H9 (cell line): ENCODE measurements around the gene SPECC1. TPM values are rescaled to one million over a fixed set of nuclear protein-coding genes. Genes with fewer than 3 reads are reported as not detected.

Source experiments
- DNase-seq: peaks from one replicate; pipeline ENCODE4 v3.0.0-alpha.2; 2017
- H2AFZ ChIP-seq: one replicate; pipeline ENCODE4 v1.6.1; 2013; ENCODE audit warnings: mild to moderate bottlenecking, low read length, control low read depth, moderate library complexity
- H2AK5ac ChIP-seq: 2 replicates; pipeline ENCODE4 v1.6.1; 2013; ENCODE audit warnings: low read length, control low read depth, mixed read lengths; ENCODE audit not compliant: insufficient read length
- H2BK120ac ChIP-seq: one replicate; pipeline ENCODE4 v1.6.1; 2013; ENCODE audit warnings: low read depth, mild to moderate bottlenecking, low read length, control low read depth, inconsistent platforms; ENCODE audit not compliant: poor library complexity, severe bottlenecking
- H2BK12ac ChIP-seq: 2 replicates; pipeline ENCODE4 v1.6.1; 2013; ENCODE audit warnings: low read length, control low read depth, mixed read lengths, low read depth; ENCODE audit not compliant: insufficient read length
- H2BK15ac ChIP-seq: 2 replicates; pipeline ENCODE4 v1.6.1; 2013; ENCODE audit warnings: low read depth, low read length, control low read depth
- H2BK20ac ChIP-seq: one replicate; pipeline ENCODE4 v1.6.1; 2013; ENCODE audit warnings: low read depth, mild to moderate bottlenecking, low read length, control low read depth, inconsistent platforms; ENCODE audit not compliant: poor library complexity, severe bottlenecking
- H2BK5ac ChIP-seq: 2 replicates; pipeline ENCODE4 v1.6.1; 2013; ENCODE audit warnings: low read length, control low read depth, mixed read lengths; ENCODE audit not compliant: insufficient read length
- H3K14ac ChIP-seq: 2 replicates; pipeline ENCODE4 v1.6.1; 2013; ENCODE audit warnings: low read length, control low read depth; ENCODE audit not compliant: insufficient read depth
- H3K18ac ChIP-seq: 2 replicates; pipeline ENCODE4 v1.6.1; 2013; ENCODE audit warnings: low read depth, mild to moderate bottlenecking, mixed read lengths, low read length, control low read depth; ENCODE audit not compliant: insufficient read length
- H3K23ac ChIP-seq: 2 replicates; pipeline ENCODE4 v1.6.1; 2013; ENCODE audit warnings: low read length, control low read depth, mixed read lengths, low read depth; ENCODE audit not compliant: insufficient read length
- H3K23me2 ChIP-seq: 2 replicates; pipeline ENCODE4 v1.6.1; 2013; ENCODE audit warnings: low read depth, mild to moderate bottlenecking, mixed read lengths, low read length, control low read depth; ENCODE audit not compliant: insufficient read length, poor library complexity, severe bottlenecking
- H3K27ac ChIP-seq: 2 replicates; pipeline ENCODE4 v1.5.1; 2013; ENCODE audit warnings: low read length, control low read depth, mixed read lengths, low read depth; ENCODE audit not compliant: insufficient read length
- H3K27me3 ChIP-seq: 2 replicates; pipeline ENCODE4 v1.6.1; 2013; ENCODE audit warnings: low read length, control low read depth, inconsistent platforms; ENCODE audit not compliant: insufficient read depth
- H3K4ac ChIP-seq: 2 replicates; pipeline ENCODE4 v1.6.1; 2013; ENCODE audit warnings: low read depth, mild to moderate bottlenecking, control low read depth, inconsistent platforms, low read length, moderate library complexity
- H3K4me1 ChIP-seq: 2 replicates; pipeline ENCODE4 v1.6.1; 2013; ENCODE audit warnings: low read length, control low read depth, inconsistent platforms; ENCODE audit not compliant: insufficient read depth
- H3K4me2 ChIP-seq: 2 replicates; pipeline ENCODE4 v1.6.1; 2013; ENCODE audit warnings: low read length, control low read depth, mixed read lengths; ENCODE audit not compliant: insufficient read length, insufficient read depth
- H3K56ac ChIP-seq: 2 replicates; pipeline ENCODE4 v1.6.1; 2013; ENCODE audit warnings: low read depth, mild to moderate bottlenecking, mixed read lengths, low read length, control low read depth; ENCODE audit not compliant: insufficient read length
- H3K79me1 ChIP-seq: 2 replicates; pipeline ENCODE4 v1.6.1; 2013; ENCODE audit warnings: low read depth, mild to moderate bottlenecking, moderate library complexity, low read length, control low read depth, inconsistent platforms; ENCODE audit not compliant: insufficient read depth, poor library complexity, severe bottlenecking
- H3K79me2 ChIP-seq: 2 replicates; pipeline ENCODE4 v1.6.1; 2013; ENCODE audit warnings: low read length, control low read depth, inconsistent platforms; ENCODE audit not compliant: insufficient read depth
- H3K9ac ChIP-seq: 2 replicates; pipeline ENCODE4 v1.6.1; 2013; ENCODE audit warnings: low read length, control low read depth, mixed read lengths; ENCODE audit not compliant: insufficient read length; ENCODE audit errors: extremely low read depth
- H3K9me3 ChIP-seq: one replicate; pipeline ENCODE4 v1.6.1; 2013; ENCODE audit warnings: low read depth, low read length, inconsistent platforms; ENCODE audit not compliant: control insufficient read depth
- H3T11ph ChIP-seq: one replicate; pipeline ENCODE4 v1.6.1; 2013; ENCODE audit warnings: mild to moderate bottlenecking, low read length, control low read depth, inconsistent platforms
- H4K20me1 ChIP-seq: one replicate; pipeline ENCODE4 v1.6.1; 2013; ENCODE audit not compliant: control insufficient read depth, insufficient read length, insufficient read depth
- H4K5ac ChIP-seq: 2 replicates; pipeline ENCODE4 v1.6.1; 2013; ENCODE audit warnings: low read depth, mild to moderate bottlenecking, mixed read lengths, low read length, control low read depth; ENCODE audit not compliant: insufficient read length
- H4K8ac ChIP-seq: replicated peaks from 2 replicates; pipeline ENCODE4 v1.6.1; 2013; ENCODE audit warnings: low read length, control low read depth, mixed read lengths, low read depth; ENCODE audit not compliant: insufficient read length
- H4K91ac ChIP-seq: 2 replicates; pipeline ENCODE4 v1.6.1; 2013; ENCODE audit warnings: low read depth, mild to moderate bottlenecking, moderate library complexity, mixed read lengths, low read length, control low read depth; ENCODE audit not compliant: insufficient read length
- H3K27ac Mint-ChIP-seq, 3 experiments: 2 replicates in 2 of 3; 3 replicates in 1 of 3; pipeline ENCODE4 v1.8.0; 2020 to 2021; ENCODE audit warnings: mixed read lengths in 3 of 3, mild to moderate bottlenecking in 1 of 3, moderate library complexity in 1 of 3
- H3K27me3 Mint-ChIP-seq: 2 replicates; pipeline ENCODE4 v1.8.0; 2021; ENCODE audit warnings: low read depth, mild to moderate bottlenecking, moderate library complexity, mixed read lengths
- H3K36me3 Mint-ChIP-seq, 3 experiments: 2 replicates in 2 of 3; 3 replicates in 1 of 3; pipeline ENCODE4 v1.8.0; 2020 to 2021; ENCODE audit warnings: low read depth in 3 of 3, mixed read lengths in 3 of 3; ENCODE audit not compliant: insufficient read depth in 1 of 3
- H3K4me1 Mint-ChIP-seq, 2 experiments: 2 replicates each; pipeline ENCODE4 v1.8.0; 2020; ENCODE audit warnings: mixed read lengths in 2 of 2
- H3K4me3 Mint-ChIP-seq, 2 experiments: 2 replicates in 1 of 2; 3 replicates in 1 of 2; pipeline ENCODE4 v1.8.0; 2020 to 2021; ENCODE audit warnings: mild to moderate bottlenecking in 2 of 2, mixed read lengths in 2 of 2, moderate library complexity in 1 of 2
- H3K9me3 Mint-ChIP-seq, 2 experiments: 2 replicates in 1 of 2; 3 replicates in 1 of 2; pipeline ENCODE4 v1.8.0; 2020; ENCODE audit warnings: mild to moderate bottlenecking in 2 of 2, mixed read lengths in 2 of 2, moderate library complexity in 1 of 2
- WGBS: extraction: QIAGEN DNeasy Blood & Tissue Kit; methylation state at CpG from one replicate; pipeline ENCODE4 v1.1.7; 2013; ENCODE audit warnings: missing lambda C conversion rate, low lambda C conversion rate, mixed read lengths; ENCODE audit not compliant: insufficient read length; ENCODE audit errors: extremely low coverage; 5-methylcytosine and 5-hydroxymethylcytosine counted together
- total RNA-seq: library from RNA; stranded (reverse); gene quantifications from 2 replicates; pipeline ENCODE4 v1.2.1, GENCODE V29; 2021
- TF ChIP-seq, protein P1 (sequence below): fragments of 200-600 bp; sonication (generic); conservative IDR thresholded peaks from 3 replicates; pipeline ENCODE4 v1.8.0; 2021; ENCODE audit warnings: antibody characterized with exemption, mild to moderate bottlenecking

Gene SPECC1
- total RNA-seq, 1 experiment from 2014 or later: 65.7 TPM

DNA sequence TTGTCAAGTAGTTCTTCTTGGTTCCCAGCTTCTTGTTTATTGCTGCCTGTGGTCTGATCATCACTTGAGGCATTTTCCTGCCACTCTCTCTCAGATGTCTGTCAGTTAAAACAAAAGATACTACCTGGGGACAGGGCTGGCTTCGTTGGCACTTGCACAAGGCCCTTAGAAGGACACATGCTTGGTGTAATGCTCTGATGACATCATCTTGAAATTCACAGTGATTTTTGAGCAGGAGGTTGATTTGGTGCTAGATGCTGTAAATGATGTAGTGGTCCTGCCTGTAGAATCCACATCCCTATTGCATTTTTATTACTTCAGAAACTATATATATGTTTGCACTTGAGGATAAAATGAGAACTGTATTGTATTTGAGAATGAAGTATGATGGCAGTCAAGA is 247.8 kb downstream of the SPECC1 start:
- Mint-ChIP-seq H3K9me3 (no peaks in the 10 kb centered on the region), H3K27ac (no peak overlapping the region), H3K27me3 (no peaks in the 10 kb centered on the region; the same call in 1 of the 2 replicates), H3K36me3 (peaks cover 28 to 71% (median 62%) of the 10 kb centered on the region in 3 experiments; a peak in 6 of 7 replicates), H3K4me1 (peaks cover 4 to 6% of the 10 kb centered on the region in 2 experiments), H3K4me3 (no peak overlapping the region)
- no peak overlapping the region for H2BK5ac ChIP-seq
- no peaks in the 10 kb centered on the region for H3K27me3 ChIP-seq
- no peak overlapping the region for H3K27ac ChIP-seq
- H3K18ac ChIP-seq: no peak overlapping the region
- no peak overlapping the region for H3K9ac ChIP-seq
- H3T11ph ChIP-seq: no peak overlapping the region
- H2AFZ ChIP-seq: no peak overlapping the region
- no peak overlapping the region for H4K8ac ChIP-seq
- no peak overlapping the region for H2BK120ac ChIP-seq
- no CpG with 5 or more reads among the region's 1 CpG for WGBS
- no peak for DNase-seq
- H3K4me2 ChIP-seq: no peak overlapping the region
- H2BK15ac ChIP-seq: no peak overlapping the region
- H3K23ac ChIP-seq: no peak overlapping the region
- H2AK5ac ChIP-seq: no peak overlapping the region
- H3K14ac ChIP-seq: no peak overlapping the region
- peaks cover 4% of the 10 kb centered on the region for H4K20me1 ChIP-seq
- H3K79me1 ChIP-seq: no peaks in the 10 kb centered on the region
- H2BK20ac ChIP-seq: no peak overlapping the region
- no peak overlapping the region for H2BK12ac ChIP-seq
- H4K91ac ChIP-seq: no peak overlapping the region
- H3K4me1 ChIP-seq: no peaks in the 10 kb centered on the region
- no peaks in the 10 kb centered on the region for H3K9me3 ChIP-seq
- no peak overlapping the region for H3K56ac ChIP-seq
- H3K79me2 ChIP-seq: no peaks in the 10 kb centered on the region
- no peaks in the 10 kb centered on the region for H3K23me2 ChIP-seq
- no peak overlapping the region for H4K5ac ChIP-seq
- no peak overlapping the region for H3K4ac ChIP-seq
- TF ChIP-seq, protein P1, sequence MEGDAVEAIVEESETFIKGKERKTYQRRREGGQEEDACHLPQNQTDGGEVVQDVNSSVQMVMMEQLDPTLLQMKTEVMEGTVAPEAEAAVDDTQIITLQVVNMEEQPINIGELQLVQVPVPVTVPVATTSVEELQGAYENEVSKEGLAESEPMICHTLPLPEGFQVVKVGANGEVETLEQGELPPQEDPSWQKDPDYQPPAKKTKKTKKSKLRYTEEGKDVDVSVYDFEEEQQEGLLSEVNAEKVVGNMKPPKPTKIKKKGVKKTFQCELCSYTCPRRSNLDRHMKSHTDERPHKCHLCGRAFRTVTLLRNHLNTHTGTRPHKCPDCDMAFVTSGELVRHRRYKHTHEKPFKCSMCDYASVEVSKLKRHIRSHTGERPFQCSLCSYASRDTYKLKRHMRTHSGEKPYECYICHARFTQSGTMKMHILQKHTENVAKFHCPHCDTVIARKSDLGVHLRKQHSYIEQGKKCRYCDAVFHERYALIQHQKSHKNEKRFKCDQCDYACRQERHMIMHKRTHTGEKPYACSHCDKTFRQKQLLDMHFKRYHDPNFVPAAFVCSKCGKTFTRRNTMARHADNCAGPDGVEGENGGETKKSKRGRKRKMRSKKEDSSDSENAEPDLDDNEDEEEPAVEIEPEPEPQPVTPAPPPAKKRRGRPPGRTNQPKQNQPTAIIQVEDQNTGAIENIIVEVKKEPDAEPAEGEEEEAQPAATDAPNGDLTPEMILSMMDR: no peak
